Measurements from ENCODE around the gene TES. TPM values are rescaled to one million over a fixed set of nuclear protein-coding genes. Genes with fewer than 3 reads are reported as not detected.

The TES gene
- total RNA-seq, 4 donors from 2014 or later, result 245 to 501 (median 290) TPM

DNA sequence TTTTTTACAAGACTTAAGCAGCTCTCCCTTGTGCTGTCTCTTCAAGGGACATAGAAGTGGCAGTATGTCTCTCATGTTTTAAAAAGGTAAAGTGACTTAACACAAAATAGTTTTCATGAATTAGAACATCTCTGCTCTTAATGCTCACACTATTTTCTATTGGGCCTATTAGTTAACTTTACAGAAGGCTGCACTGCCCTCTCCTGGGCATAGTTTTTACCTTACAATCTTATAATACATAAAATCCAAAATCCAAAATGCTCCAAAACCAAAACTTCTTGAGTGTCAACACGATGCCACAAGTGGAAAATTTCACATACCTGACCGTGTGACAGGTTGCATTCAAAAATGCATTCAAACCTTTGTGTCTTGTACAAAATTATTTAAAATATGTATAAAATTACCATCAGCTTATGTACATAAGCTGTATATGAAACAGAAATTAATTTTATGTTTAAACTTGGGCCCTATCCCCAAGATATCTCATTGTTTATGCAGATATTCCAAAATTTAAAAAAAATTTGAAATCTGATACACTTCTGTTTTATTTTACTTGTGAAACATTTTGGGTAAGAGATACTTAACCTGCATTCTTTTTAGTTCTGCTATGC, 25.8 kb downstream of the TES start:
- no peaks in the 10 kb centered on the region for H3K9me3 ChIP-seq
- H3K36me3 ChIP-seq, result no peaks in the 10 kb centered on the region
- H3K27ac ChIP-seq, result no peak overlapping the region
- peak; percentile 26 for ATAC-seq
- H3K4me1 ChIP-seq, result peaks cover 20 to 96% (median 24%) of the 10 kb centered on the region in 3 donors
- H3K4me3 ChIP-seq, result no peak overlapping the region
- WGBS, 2 donors (ENCODE audit: low coverage in 1 of 2), result 16 to 22% methylated on average over 2 of the region's 2 CpGs
- no peaks in the 10 kb centered on the region for H3K27me3 ChIP-seq
- no peak for TF ChIP-seq POLR2AphosphoS5 (IDR thresholded peaks at IDR 0.05)
- TF ChIP-seq, protein P1, sequence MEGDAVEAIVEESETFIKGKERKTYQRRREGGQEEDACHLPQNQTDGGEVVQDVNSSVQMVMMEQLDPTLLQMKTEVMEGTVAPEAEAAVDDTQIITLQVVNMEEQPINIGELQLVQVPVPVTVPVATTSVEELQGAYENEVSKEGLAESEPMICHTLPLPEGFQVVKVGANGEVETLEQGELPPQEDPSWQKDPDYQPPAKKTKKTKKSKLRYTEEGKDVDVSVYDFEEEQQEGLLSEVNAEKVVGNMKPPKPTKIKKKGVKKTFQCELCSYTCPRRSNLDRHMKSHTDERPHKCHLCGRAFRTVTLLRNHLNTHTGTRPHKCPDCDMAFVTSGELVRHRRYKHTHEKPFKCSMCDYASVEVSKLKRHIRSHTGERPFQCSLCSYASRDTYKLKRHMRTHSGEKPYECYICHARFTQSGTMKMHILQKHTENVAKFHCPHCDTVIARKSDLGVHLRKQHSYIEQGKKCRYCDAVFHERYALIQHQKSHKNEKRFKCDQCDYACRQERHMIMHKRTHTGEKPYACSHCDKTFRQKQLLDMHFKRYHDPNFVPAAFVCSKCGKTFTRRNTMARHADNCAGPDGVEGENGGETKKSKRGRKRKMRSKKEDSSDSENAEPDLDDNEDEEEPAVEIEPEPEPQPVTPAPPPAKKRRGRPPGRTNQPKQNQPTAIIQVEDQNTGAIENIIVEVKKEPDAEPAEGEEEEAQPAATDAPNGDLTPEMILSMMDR (IDR thresholded peaks at IDR 0.05), result peak; percentile 33 to 73 (median 65)

DNA sequence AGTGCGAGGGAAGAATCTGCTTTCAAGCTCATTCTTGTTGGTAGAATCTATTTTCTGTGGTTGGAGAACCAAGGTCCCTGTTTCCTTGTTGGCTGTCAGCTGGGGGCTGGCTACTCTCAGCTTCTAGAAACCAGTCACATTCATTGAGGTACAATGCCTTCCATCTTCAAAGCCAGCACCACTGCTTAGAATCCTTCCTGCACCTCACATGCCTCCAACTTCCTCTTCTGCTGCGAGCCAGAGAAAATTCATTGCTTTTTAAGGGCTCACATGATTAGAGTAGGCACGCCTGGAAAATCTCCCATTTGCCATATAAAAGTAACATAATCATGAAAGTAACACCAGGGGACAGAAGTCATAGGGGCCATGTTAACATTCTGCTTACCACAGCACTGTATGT, 28.7 kb downstream of the TES start:
- ATAC-seq, result no peak
- Histone ChIP-seq H3K27ac (peak overlapping the region; percentile 49 to 79 (median 66)), H3K9me3 (no peaks in the 10 kb centered on the region), H3K36me3 (no peaks in the 10 kb centered on the region), H3K4me3 (no peak overlapping the region), H3K4me1 (peaks cover 4 to 91% (median 21%) of the 10 kb centered on the region in 3 donors), H3K27me3 (no peaks in the 10 kb centered on the region)
- WGBS, 2 donors (ENCODE audit: low coverage in 1 of 2), result 49% methylated on average over 3 of the region's 3 CpGs; no CpG with 5 or more reads in 1 of the 2 donors
- TF ChIP-seq EP300 (IDR thresholded peaks at IDR 0.05) (no peak), POLR2A (IDR thresholded peaks at IDR 0.05) (no peak), POLR2AphosphoS5 (IDR thresholded peaks at IDR 0.05) (no peak)
- TF ChIP-seq, protein P1 (IDR thresholded peaks at IDR 0.05), result no peak

DNA sequence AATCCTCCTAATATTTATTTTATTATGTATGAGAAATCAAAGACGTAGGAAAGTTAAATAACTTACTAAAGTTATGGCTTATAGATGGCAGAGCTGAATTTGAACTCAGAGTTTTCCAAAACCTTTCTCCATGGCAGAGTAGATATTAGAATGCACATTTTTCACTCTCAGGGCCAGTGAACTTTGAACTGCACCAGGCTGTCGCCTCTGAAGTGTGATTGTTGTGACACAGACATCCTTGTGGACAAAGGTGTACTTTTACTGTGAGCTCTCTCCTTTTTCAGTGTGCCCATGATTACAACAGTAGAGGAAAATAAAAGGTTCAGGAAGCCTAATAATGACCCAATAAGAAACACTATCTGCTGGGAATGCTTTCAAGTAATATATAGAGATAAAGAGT, 29.1 kb downstream of the TES start:
- Histone ChIP-seq H3K27ac (peak overlapping the region; percentile 49 to 79 (median 66)), H3K4me3 (no peak overlapping the region), H3K36me3 (no peaks in the 10 kb centered on the region), H3K4me1 (peaks cover 4 to 87% (median 21%) of the 10 kb centered on the region in 3 donors), H3K9me3 (no peaks in the 10 kb centered on the region), H3K27me3 (no peaks in the 10 kb centered on the region)
- 41 to 50% methylated on average over 2 of the region's 2 CpGs for WGBS, 2 donors (ENCODE audit: low coverage in 1 of 2)
- TF ChIP-seq, protein P1 (IDR thresholded peaks at IDR 0.05), result no peak
- TF ChIP-seq POLR2A (IDR thresholded peaks at IDR 0.05) (no peak), EP300 (IDR thresholded peaks at IDR 0.05) (no peak), POLR2AphosphoS5 (IDR thresholded peaks at IDR 0.05) (no peak)
- no peak for ATAC-seq

DNA sequence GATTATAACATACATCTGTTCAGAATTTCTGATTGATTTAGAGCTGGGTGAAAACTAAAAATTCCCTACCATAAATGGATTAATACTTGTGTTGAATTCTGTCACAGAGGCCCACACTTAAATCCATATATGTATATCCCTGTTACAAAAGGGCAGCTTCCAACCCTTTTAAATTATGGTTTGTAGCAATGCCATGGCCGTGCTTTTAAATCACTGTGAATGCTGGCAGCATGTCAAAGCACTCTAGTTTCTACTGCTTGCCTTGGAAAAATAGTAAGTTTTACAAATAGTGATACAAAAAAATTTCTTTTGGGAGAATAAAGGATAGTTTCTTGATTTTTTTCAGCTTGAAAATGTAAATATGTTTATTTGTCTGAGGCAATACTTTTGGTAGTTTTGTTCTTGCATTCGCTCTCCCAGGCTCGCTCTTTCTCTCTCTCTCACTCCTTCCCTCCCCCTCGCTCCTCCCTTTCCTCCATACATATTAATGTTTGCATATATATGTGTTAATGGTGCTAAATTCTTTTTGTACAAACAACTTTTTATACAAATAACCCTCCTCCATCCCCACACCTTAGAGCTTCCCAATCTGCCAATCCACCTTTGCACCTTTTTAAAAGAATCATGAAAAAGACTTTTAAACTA, 29.8 kb downstream of the TES start:
- H3K4me1 ChIP-seq, result peaks cover 4 to 80% (median 21%) of the 10 kb centered on the region in 3 donors
- H3K9me3 ChIP-seq, result no peaks in the 10 kb centered on the region
- peak overlapping the region in 3 of 4 donors; percentile 31 to 79 (median 63) for H3K27ac ChIP-seq
- 42 to 67% methylated on average over 4 of the region's 4 CpGs for WGBS, 2 donors (ENCODE audit: low coverage in 1 of 2)
- peaks cover 0 to 5% of the 10 kb centered on the region in 2 donors for H3K36me3 ChIP-seq
- TF ChIP-seq EP300 (IDR thresholded peaks at IDR 0.05), result no peak
- TF ChIP-seq, protein P1 (IDR thresholded peaks at IDR 0.05), result no peak
- no peak for TF ChIP-seq POLR2AphosphoS5 (IDR thresholded peaks at IDR 0.05)
- TF ChIP-seq POLR2A (IDR thresholded peaks at IDR 0.05), result no peak
- no peak for ATAC-seq
- H3K4me3 ChIP-seq, result no peak overlapping the region
- H3K27me3 ChIP-seq, result no peaks in the 10 kb centered on the region

DNA sequence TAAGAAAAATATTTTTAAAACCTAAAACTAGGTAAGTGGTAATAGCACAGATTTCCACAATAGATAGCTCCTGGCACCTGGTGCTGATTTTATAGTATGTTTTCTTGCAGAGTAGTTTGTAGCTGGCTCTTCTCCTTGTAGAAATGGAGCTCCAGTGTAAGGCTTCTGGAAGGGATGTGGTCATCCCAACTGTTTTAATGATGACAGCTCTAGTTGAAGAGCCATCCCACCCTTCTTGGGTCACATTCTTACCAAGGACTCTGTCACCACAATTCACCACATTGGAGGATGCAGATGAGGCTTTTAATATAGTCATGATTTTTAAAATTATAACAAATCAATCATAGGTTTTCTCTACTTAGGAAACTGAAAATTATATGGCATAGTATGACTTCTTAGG, 31.0 kb downstream of the TES start:
- Histone ChIP-seq H3K27me3 (no peaks in the 10 kb centered on the region), H3K36me3 (peaks cover 0 to 5% of the 10 kb centered on the region in 2 donors), H3K27ac (peak overlapping the region in 3 of 4 donors; percentile 15 to 52 (median 31)), H3K4me1 (peaks cover 4 to 68% (median 19%) of the 10 kb centered on the region in 3 donors), H3K9me3 (no peaks in the 10 kb centered on the region), H3K4me3 (no peak overlapping the region)
- TF ChIP-seq POLR2AphosphoS5 (IDR thresholded peaks at IDR 0.05) (no peak), EP300 (IDR thresholded peaks at IDR 0.05) (no peak), POLR2A (IDR thresholded peaks at IDR 0.05) (no peak)
- TF ChIP-seq, protein P1 (IDR thresholded peaks at IDR 0.05), result no peak
- no peak for ATAC-seq

Data from gastroesophageal sphincter (tissue), 4 donors.